ENCODE measurements around the gene PDCD1.

The PDCD1 gene

GRCh38 chr2:241865416-241865956 is 6.8 kb upstream of the PDCD1 start:
- ATAC-seq: no peak
- no peak overlapping the region for H3K4me3 Mint-ChIP-seq
- no peak overlapping the region for H3K27ac Mint-ChIP-seq
- H3K27me3 Mint-ChIP-seq: peaks cover 41% of the 10 kb centered on the region
- H3K9me3 Mint-ChIP-seq: peaks cover 25% of the 10 kb centered on the region
- H3K4me1 Mint-ChIP-seq: peaks cover 59% of the 10 kb centered on the region
- H3K36me3 Mint-ChIP-seq: peaks cover 23% of the 10 kb centered on the region

- Mint-ChIP-seq H3K4me1 (peaks cover 64% of the 10 kb centered on the region), H3K9me3 (peaks cover 25% of the 10 kb centered on the region), H3K36me3 (peaks cover 23% of the 10 kb centered on the region), H3K27me3 (peaks cover 41% of the 10 kb centered on the region), H3K27ac (peak overlapping the region; percentile 48), H3K4me3 (no peak overlapping the region)
- no peak for ATAC-seq
Observed at GRCh38 chr2:241864850-241865213, 6.1 kb upstream of the PDCD1 start.

- H3K27ac Mint-ChIP-seq: peak overlapping the region; percentile 48
- peaks cover 70% of the 10 kb centered on the region for H3K4me1 Mint-ChIP-seq
Observed at GRCh38 chr2:241864168-241864849, 5.6 kb upstream of the PDCD1 start.

GRCh38 chr2:241863536-241863954 is 4.9 kb upstream of the PDCD1 start:
- H3K4me1 Mint-ChIP-seq: peaks cover 72% of the 10 kb centered on the region
- H3K4me3 Mint-ChIP-seq: peak overlapping the region; percentile 4
- peak overlapping the region; percentile 48 for H3K27ac Mint-ChIP-seq
- H3K9me3 Mint-ChIP-seq: peaks cover 25% of the 10 kb centered on the region
- peaks cover 23% of the 10 kb centered on the region for H3K36me3 Mint-ChIP-seq
- H3K27me3 Mint-ChIP-seq: peaks cover 41% of the 10 kb centered on the region
- peak; percentile 46 for ATAC-seq

More at GRCh38 chr2:241864168-241864849, 5.6 kb upstream of the PDCD1 start:
- Mint-ChIP-seq H3K9me3 (peaks cover 25% of the 10 kb centered on the region), H3K27me3 (peaks cover 41% of the 10 kb centered on the region), H3K4me3 (peak overlapping the region; percentile 7), H3K36me3 (peaks cover 23% of the 10 kb centered on the region)
- no peak for ATAC-seq

GRCh38 chr2:241862775-241863535 is 4.3 kb upstream of the PDCD1 start:
- Mint-ChIP-seq H3K27ac (peak overlapping the region; percentile 48), H3K27me3 (peaks cover 41% of the 10 kb centered on the region), H3K9me3 (peaks cover 25% of the 10 kb centered on the region), H3K4me3 (peak overlapping the region; percentile 4), H3K36me3 (peaks cover 23% of the 10 kb centered on the region), H3K4me1 (peaks cover 72% of the 10 kb centered on the region)
- no peak for ATAC-seq

- Mint-ChIP-seq H3K9me3 (peaks cover 25% of the 10 kb centered on the region), H3K27me3 (peaks cover 41% of the 10 kb centered on the region), H3K4me3 (peak overlapping the region; percentile 40), H3K36me3 (peaks cover 23% of the 10 kb centered on the region), H3K27ac (peak overlapping the region; percentile 93), H3K4me1 (peaks cover 74% of the 10 kb centered on the region)
- ATAC-seq: no peak
Observed at GRCh38 chr2:241862093-241862492, 3.4 kb upstream of the PDCD1 start.

- H3K36me3 Mint-ChIP-seq: peaks cover 23% of the 10 kb centered on the region
- peaks cover 41% of the 10 kb centered on the region for H3K27me3 Mint-ChIP-seq
- H3K4me3 Mint-ChIP-seq: peak overlapping the region; percentile 59
- peaks cover 25% of the 10 kb centered on the region for H3K9me3 Mint-ChIP-seq
- H3K4me1 Mint-ChIP-seq: peaks cover 82% of the 10 kb centered on the region
- peak overlapping the region; percentile 93 for H3K27ac Mint-ChIP-seq
- ATAC-seq: no peak
Observed at GRCh38 chr2:241861264-241861663, 2.6 kb upstream of the PDCD1 start.

GRCh38 chr2:241860184-241861078 is 1.7 kb upstream of the PDCD1 start:
- peak overlapping the region; percentile 93 for H3K27ac Mint-ChIP-seq
- peaks cover 33% of the 10 kb centered on the region for H3K27me3 Mint-ChIP-seq
- H3K4me1 Mint-ChIP-seq: peaks cover 82% of the 10 kb centered on the region
- peaks cover 23% of the 10 kb centered on the region for H3K36me3 Mint-ChIP-seq
- peak; percentile 60 for ATAC-seq
- H3K4me3 Mint-ChIP-seq: peak overlapping the region; percentile 39
- peaks cover 22% of the 10 kb centered on the region for H3K9me3 Mint-ChIP-seq

- Mint-ChIP-seq H3K4me3 (peak overlapping the region; percentile 74), H3K36me3 (peaks cover 15% of the 10 kb centered on the region), H3K4me1 (peaks cover 74% of the 10 kb centered on the region), H3K9me3 (peaks cover 13% of the 10 kb centered on the region), H3K27ac (peak overlapping the region; percentile 93), H3K27me3 (peaks cover 24% of the 10 kb centered on the region)
- ATAC-seq: peak; percentile 79
Observed at GRCh38 chr2:241859436-241860183, 916 bp upstream of the PDCD1 start.

- Mint-ChIP-seq H3K4me3 (peak overlapping the region; percentile 79), H3K4me1 (peaks cover 68% of the 10 kb centered on the region), H3K36me3 (peaks cover 10% of the 10 kb centered on the region), H3K27me3 (peaks cover 19% of the 10 kb centered on the region), H3K9me3 (peaks cover 9% of the 10 kb centered on the region), H3K27ac (peak overlapping the region; percentile 93)
- ATAC-seq: peak; percentile 48
Observed at GRCh38 chr2:241859017-241859435, 332 bp upstream of the PDCD1 start.

GRCh38 chr2:241857572-241858121 is 1.0 kb downstream of the PDCD1 start:
- Mint-ChIP-seq H3K9me3 (peaks cover 8% of the 10 kb centered on the region), H3K27ac (peak overlapping the region; percentile 93), H3K36me3 (peaks cover 9% of the 10 kb centered on the region), H3K4me3 (peak overlapping the region; percentile 79), H3K4me1 (peaks cover 58% of the 10 kb centered on the region), H3K27me3 (peaks cover 15% of the 10 kb centered on the region)
- no peak for ATAC-seq

- H3K27me3 Mint-ChIP-seq: peaks cover 11% of the 10 kb centered on the region
- no peak for ATAC-seq
- H3K4me1 Mint-ChIP-seq: peaks cover 54% of the 10 kb centered on the region
- peaks cover 8% of the 10 kb centered on the region for H3K36me3 Mint-ChIP-seq
- peak overlapping the region; percentile 57 for H3K27ac Mint-ChIP-seq
- peak overlapping the region; percentile 62 for H3K4me3 Mint-ChIP-seq
- peaks cover 8% of the 10 kb centered on the region for H3K9me3 Mint-ChIP-seq
Observed at GRCh38 chr2:241857041-241857541, 1.6 kb downstream of the PDCD1 start.

GRCh38 chr2:241855888-241856422 is 2.7 kb downstream of the PDCD1 start:
- peak overlapping the region; percentile 57 for H3K27ac Mint-ChIP-seq
- no peaks in the 10 kb centered on the region for H3K9me3 Mint-ChIP-seq
- ATAC-seq: no peak
- no peak overlapping the region for H3K4me3 Mint-ChIP-seq
- no peaks in the 10 kb centered on the region for H3K27me3 Mint-ChIP-seq
- peaks cover 43% of the 10 kb centered on the region for H3K4me1 Mint-ChIP-seq
- H3K36me3 Mint-ChIP-seq: peaks cover 10% of the 10 kb centered on the region
